HEK293 (cell line): ENCODE results near the gene ATP6AP2.

Source experiments
- CTCF ChIP-seq: fragments of 450-650 bp; formaldehyde crosslinking; IDR thresholded peaks from 2 replicates; pipeline ENCODE4 v1.5.1; 2016; ENCODE audit warnings: missing biosample characterization, missing genetic modification characterization
- HOXC10 ChIP-seq: sonication (generic); formaldehyde crosslinking; IDR thresholded peaks from 2 replicates; pipeline ENCODE4 v1.8.1; 2023; ENCODE audit warnings: mild to moderate bottlenecking, missing genetic modification reagents
- OSR2 ChIP-seq: fragments of 450-650 bp; formaldehyde crosslinking; IDR thresholded peaks from 2 replicates; pipeline ENCODE4 v1.5.1; 2016; ENCODE audit warnings: missing biosample characterization, missing genetic modification characterization
- ZBTB1 ChIP-seq: fragments of 450-650 bp; formaldehyde crosslinking; IDR thresholded peaks from 2 replicates; pipeline ENCODE4 v1.5.1; 2016; ENCODE audit warnings: missing biosample characterization, missing genetic modification characterization
- ZNF16 ChIP-seq: fragments of 450-650 bp; formaldehyde crosslinking; IDR thresholded peaks from 2 replicates; pipeline ENCODE4 v1.5.1; 2016; ENCODE audit warnings: low read depth, missing biosample characterization, missing genetic modification characterization
- ZNF549 ChIP-seq: fragments of 450-650 bp; IDR thresholded peaks from 2 replicates; pipeline ENCODE4 v1.5.1; 2018; ENCODE audit warnings: missing biosample characterization, missing genetic modification characterization, mild to moderate bottlenecking, inconsistent platforms, moderate library complexity
- ZNF777 ChIP-seq: fragments of 450-650 bp; formaldehyde crosslinking; IDR thresholded peaks from 2 replicates; pipeline ENCODE4 v1.5.1; 2017; ENCODE audit warnings: missing biosample characterization, missing genetic modification characterization, borderline replicate concordance
- ZNF791 ChIP-seq: fragments of 450-650 bp; formaldehyde crosslinking; IDR thresholded peaks from 2 replicates; pipeline ENCODE4 v1.5.1; 2016; ENCODE audit warnings: missing biosample characterization, missing genetic modification characterization
- ZNF830 ChIP-seq: fragments of 450-650 bp; IDR thresholded peaks from 2 replicates; pipeline ENCODE4 v1.5.0; 2018; ENCODE audit warnings: missing biosample characterization, missing genetic modification characterization, low read depth, mild to moderate bottlenecking, moderate library complexity

- no peak for TF ChIP-seq ZNF830
- no peak for TF ChIP-seq ZNF777
- TF ChIP-seq HOXC10 (CRISPR knock-in tag) = no peak
- TF ChIP-seq CTCF (tag by site-specific recombination) = no peak
- no peak for TF ChIP-seq ZNF549 (tag by site-specific recombination)
- TF ChIP-seq OSR2 (tag by site-specific recombination) = no peak
- TF ChIP-seq ZBTB1 (tag by site-specific recombination) = no peak
- no peak for TF ChIP-seq ZNF16 (tag by site-specific recombination)
- TF ChIP-seq ZNF791 (tag by site-specific recombination) = no peak
Measured at GRCh38 chrX:40558590-40558989, 22.2 kb upstream of the ATP6AP2 start.
